Measurements from ENCODE around the gene CMIP.
A peak's percentile ranks its signal among the peaks of the same experiment; 100 is the strongest.
"Not testable (repeated sequence)": the region's sequence is repeated elsewhere in the genome, so short reads cannot be mapped to it uniquely, and the experiment has no call there.

CMIP gene

DNA sequence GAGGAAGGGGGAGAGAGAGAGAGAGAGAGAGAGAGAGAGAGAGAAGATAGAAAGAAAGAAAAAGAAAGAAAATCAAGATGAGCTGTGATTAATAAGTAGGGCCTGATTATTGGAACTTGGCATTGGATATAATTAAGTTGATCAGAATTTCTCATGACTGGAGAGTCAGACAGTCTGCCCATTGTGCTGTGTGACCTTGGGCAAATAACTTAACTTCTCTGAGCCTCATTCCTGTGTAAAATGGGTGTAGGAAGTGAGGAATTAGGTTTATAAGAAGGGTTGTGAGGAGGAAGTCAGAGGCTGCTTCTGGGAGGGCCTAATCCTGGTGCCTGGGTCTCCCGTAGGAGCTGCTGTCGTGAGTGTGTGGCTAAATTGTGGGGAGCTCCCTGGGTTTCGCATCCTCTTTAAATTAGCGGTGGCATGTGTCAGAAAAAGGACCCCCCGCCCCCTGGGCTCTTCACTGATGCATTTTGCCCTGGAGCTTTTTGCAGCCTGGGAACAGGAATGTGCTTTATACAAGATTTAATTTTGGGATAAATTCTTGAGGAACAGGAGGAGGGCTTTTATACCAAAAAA, 76.0 kb downstream of the CMIP start:
- no peak for DNase-seq

GRCh38 chr16:81521141-81521626, 76.6 kb downstream of the CMIP start:
- DNase-seq = no peak

DNA sequence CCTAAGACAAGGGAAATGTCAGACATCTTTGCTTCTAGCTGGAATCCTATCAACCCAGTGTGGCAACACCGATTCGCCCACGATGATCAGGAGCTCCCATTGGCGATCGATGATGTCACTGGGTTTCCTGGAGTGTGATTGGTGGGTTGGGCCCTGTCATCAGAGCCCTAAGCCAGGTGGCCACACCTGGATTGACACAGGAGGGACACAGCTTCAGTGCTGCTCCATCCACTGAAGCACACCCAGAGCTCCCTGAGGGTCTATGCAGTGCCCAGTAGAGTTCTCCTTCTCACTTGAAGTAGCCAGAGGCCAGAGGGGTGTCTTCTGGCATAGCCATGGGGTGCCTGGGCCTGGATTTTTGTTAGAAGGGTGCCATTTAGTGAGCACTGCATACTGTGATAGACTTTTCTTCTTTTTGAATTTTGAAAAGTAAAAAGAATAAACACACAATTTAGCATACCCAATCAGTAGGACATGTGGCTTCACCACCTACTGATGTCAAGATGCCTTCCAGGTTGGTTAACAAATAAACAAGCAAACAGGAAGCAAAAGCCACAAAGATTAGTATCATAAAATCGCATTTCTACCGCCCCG, 77.6 kb downstream of the CMIP start:
- no peak for DNase-seq

GRCh38 chr16:81522851-81523250, 78.2 kb downstream of the CMIP start:
- DNase-seq = not testable (repeated sequence)

DNA sequence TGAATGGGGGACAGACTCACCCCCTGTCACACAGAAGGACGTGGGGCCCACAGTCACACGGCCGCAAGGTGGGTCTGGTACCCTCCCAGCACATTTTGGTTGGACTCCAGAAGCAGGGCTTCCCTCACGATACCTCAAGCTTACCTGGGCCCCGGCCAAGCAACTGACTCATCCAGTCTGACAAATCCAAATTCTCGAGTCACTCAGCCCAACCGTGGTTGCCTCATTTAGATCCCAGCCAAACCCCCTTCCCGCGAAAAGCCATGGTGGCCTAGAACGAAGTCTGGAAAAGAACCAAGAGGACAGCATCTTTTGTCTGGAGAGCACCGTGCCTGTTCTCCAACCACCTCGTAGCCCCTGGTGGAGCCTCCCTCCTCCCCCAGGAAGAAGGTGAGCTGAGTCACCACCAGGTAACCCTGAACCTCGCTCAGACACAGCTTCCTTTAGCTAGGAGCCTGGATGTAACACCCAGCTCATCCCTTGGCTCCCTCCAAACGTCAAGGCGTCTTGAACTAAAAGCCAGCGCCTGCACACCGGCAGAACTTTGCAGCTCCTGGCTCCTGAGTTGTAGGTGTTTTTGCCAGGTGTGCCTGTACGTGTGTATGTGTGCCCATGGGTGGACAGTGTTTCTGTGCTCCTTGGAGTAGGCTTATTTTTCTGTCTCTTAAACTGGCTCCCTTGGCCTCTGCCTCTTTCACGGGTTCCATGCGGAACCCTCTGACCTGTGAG, 78.9 kb downstream of the CMIP start:
- peak; percentile 81 for DNase-seq

DNA sequence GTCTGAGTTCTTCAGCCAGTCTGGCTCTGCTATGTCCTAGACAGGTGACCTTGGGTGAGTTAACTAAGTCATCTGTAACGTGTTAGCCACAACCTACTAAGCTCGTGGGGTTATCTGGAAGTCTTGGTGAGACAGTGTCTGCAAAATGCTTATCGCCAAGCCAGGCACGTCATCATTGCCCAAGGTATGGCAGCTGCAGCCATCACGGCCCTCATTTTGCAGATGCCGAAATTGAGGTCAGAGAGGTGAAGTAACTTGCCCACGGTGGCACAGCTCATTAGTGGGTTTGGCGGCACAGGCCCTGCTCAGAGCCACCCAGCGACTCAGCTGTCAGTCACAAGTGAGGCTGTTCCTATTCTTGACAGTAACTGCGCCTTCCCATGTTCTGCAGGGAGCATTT, 79.8 kb downstream of the CMIP start:
- DNase-seq = no peak

- DNase-seq = not testable (repeated sequence)
Observed at GRCh38 chr16:81524885-81525284, 80.3 kb downstream of the CMIP start.

DNA sequence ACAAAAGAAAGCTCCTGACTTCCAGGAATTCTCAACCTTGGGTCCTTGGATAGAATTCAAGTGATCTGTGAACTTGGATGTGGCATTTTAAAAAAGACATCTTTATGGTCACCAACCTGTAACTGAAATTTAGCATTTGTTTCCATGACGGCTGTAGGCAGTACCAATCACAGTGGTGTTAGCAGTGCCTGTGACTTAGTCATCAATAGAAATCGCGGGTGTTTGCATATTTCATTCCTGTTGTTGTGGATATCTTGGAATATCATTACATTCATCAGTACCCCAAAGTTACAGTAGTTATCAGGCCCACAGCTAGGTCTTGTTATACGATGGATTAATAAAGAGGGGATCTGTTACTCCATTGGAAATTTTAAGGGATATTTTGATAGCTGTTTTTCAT, 81.6 kb downstream of the CMIP start:
- no peak for DNase-seq

- DNase-seq = no peak
Observed at GRCh38 chr16:81526935-81527334, 82.3 kb downstream of the CMIP start.

GRCh38 chr16:81527477-81528178, 83.0 kb downstream of the CMIP start:
- no peak for DNase-seq

DNA sequence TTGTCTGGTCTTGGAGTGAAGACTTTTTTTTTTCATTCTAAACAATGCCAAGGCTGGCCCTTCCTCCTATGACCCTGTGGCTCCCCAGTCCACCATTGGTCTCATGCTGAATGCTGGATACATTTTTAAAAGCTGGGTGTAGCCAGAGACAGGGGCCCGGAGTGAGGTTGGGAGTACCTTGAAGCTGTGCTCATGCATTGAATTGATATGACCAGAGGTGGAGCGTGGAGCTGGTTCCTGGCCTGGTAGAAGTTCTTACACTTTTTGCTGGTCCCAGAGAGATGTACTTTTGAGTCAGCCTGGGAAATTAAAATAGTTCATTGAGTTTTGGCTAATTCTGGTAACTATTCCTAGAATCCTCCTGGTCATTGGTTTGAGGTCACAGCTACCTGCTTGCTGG, 83.6 kb downstream of the CMIP start:
- no peak for DNase-seq

DNA sequence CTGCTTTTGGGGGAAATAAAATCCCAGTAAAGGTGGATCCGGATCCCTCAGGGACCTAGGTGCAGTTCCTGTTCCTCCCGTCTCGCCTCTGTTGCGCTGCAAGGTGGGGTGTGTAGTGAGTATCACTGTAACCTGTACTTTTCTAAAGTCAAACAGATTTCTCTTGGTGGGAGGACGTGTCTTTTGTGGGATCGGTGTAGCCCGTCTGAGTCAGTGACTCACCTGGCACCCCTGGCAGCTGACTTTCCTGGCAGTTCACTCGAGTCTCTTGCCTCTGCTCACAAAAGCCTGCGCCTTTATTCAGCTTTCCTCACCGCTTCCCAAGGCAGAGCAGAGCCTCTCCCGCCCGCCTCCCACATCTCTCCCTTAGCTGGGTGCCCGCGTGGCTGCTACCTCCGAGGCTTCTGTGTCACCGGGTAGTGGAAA, 85.7 kb downstream of the CMIP start:
- no peak for DNase-seq

- DNase-seq = no peak
Observed at GRCh38 chr16:81530814-81531213, 86.2 kb downstream of the CMIP start.

GRCh38 chr16:81531419-81531821, 86.8 kb downstream of the CMIP start:
- no peak for DNase-seq

- no peak for DNase-seq
Observed at GRCh38 chr16:81532491-81533174, 88.0 kb downstream of the CMIP start.

DNA sequence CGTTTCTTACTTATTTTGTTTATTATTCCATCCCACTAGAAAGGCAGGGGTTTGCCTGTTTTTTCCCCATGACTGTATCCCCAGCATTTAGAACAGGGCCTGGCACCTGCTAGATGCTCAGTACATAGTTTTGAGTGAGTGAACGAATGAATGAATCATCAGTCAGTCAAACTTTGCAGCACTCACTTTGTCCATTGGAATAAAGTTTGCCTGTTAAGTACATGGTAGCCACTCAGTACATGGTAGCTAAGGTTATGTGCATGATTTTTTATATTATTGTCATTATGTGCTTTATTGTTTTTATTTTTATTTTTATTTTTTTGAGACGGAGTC, 88.5 kb downstream of the CMIP start:
- DNase-seq = no peak

DNA sequence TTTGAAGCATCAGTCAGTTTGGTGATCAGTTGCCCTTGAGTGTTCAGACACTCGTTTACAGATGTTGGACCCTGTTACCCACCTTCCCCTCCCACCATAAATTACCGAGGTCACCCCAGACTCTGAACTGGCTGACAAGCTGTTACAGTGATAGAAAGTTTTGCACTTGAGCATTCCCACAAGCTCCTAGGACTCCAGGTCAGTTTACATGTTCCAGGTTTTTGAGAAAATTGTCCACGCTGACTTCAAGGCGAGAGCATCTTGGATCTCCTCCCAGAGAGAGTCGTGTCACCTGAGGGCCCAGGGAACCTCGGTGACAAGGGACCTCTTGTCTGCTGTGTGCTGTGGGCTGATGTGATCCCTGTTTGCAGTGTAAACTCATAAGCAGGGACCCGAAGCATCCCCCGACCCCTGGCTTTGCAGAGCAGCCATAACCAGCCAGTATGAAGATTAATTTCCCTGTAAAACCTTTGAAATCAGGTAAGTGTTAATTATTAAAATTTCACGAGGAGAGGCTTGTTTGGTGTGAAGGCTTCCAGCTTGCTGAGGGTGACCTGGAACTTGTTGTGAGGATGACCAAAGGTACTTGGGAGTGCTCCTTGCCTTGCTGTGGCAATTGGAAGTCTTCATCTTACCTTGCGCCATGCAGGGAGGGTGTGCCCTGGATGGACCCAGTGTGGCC, 91.2 kb downstream of the CMIP start:
- no peak for DNase-seq

DNA sequence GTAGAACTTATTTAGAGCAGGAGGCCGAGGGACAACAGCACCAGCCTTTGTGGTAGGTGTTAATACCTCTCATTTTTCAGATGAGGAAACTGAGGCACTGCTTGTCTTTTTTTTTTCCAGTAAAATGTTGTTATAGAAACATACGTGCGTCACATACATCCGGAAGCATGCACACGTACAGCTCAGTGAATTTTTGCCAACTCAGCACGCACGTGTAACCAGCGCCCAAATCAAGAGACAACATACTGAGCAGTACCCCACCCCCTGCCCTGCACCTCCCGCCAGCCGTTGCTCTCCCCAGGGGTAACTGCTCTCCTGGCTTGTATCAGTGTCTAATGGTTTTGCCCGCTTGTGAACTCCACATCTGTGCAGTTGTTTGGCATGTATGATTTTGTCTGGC, 92.0 kb downstream of the CMIP start:
- no peak for DNase-seq

DNA sequence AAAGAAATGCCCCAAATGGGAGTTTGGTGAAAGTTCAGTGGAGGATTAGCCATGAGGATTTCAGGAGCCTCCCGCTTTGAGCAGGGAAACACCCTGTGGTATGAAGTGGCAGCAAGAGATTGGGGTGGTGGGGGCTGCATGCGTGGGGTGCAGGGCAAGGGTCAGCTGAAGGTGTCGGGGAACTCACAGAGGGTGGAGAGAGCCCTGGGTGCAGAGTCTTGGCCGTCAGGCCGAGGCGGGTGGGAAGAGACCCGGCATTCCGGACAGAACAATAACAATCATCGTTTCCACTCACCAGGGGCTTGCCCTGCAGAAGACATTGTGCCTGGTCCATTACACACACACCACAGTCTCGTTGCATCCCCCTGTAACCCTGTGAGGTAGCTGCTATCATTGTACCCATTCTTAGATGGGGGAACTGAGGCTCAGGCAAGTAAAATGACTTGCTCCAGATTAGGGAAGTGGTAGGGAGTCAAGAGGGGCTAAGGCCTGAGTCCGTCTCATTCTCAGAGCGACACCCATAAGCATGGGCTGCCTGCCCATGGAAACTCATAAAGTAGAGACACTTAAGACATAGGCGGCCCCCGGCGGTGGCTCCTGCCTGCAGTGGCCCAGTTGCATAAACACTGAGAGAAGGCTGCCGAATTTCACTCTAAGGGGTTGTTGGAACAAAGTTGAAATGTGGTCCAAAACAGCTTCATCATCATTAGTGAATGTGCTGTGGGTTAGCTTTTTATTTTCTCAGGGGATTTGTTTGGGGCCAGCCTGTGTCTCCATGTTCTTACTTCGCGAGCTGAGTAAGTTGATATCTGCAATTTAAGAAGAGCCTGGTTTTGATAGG, 93.3 kb downstream of the CMIP start:
- DNase-seq = no peak

GRCh38 chr16:81539009-81539758, 94.6 kb downstream of the CMIP start:
- no peak for DNase-seq

Data from EL (cell line).